ENCODE data around the gene TYMS.

TYMS gene

DNA sequence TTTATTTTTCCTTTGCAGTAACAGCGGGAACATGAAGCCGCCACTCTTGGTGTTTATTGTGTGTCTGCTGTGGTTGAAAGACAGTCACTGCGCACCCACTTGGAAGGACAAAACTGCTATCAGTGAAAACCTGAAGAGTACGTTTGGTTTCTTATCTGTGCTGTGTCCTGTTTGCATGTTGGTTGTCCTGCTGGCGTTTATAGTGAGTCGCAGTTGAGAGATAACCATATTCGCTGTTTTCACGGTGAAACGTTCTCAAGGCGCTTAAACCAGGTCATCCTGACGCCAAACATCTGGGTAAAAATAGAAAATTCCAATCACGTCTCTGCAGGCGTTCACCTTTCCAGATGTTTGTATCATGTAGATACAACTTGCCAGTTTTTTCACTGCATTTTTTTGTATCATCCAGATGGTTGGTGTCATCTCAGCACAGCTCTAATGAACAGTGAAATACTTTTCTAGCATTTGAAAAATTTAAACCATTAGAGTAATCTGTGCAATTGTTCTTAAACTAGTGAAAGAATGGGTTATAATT is 39.4 kb upstream of the TYMS start:
- no peaks in the 10 kb centered on the region for H3K36me3 ChIP-seq (ENCODE audit: insufficient read depth)
- H3K27ac ChIP-seq: no peak overlapping the region
- no peaks in the 10 kb centered on the region for H3K27me3 ChIP-seq (ENCODE audit: insufficient read depth, low read depth)
- H3K4me2 ChIP-seq: no peak overlapping the region
- no peak overlapping the region for H3K4me3 ChIP-seq (IDR thresholded peaks at IDR 0.05; ENCODE audit: insufficient read depth, low read depth, low read length)
- H3K79me2 ChIP-seq (ENCODE audit: insufficient read depth, low read depth): no peaks in the 10 kb centered on the region
- peaks cover 4% of the 10 kb centered on the region for H3K4me1 ChIP-seq (ENCODE audit: low read depth, poor library complexity, severe bottlenecking)
- no peak overlapping the region for H3K9ac ChIP-seq
- no peak overlapping the region for H2AFZ ChIP-seq (ENCODE audit: low read depth)
- TF ChIP-seq, protein P1, sequence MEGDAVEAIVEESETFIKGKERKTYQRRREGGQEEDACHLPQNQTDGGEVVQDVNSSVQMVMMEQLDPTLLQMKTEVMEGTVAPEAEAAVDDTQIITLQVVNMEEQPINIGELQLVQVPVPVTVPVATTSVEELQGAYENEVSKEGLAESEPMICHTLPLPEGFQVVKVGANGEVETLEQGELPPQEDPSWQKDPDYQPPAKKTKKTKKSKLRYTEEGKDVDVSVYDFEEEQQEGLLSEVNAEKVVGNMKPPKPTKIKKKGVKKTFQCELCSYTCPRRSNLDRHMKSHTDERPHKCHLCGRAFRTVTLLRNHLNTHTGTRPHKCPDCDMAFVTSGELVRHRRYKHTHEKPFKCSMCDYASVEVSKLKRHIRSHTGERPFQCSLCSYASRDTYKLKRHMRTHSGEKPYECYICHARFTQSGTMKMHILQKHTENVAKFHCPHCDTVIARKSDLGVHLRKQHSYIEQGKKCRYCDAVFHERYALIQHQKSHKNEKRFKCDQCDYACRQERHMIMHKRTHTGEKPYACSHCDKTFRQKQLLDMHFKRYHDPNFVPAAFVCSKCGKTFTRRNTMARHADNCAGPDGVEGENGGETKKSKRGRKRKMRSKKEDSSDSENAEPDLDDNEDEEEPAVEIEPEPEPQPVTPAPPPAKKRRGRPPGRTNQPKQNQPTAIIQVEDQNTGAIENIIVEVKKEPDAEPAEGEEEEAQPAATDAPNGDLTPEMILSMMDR (conservative IDR thresholded peaks at IDR 0.05; ENCODE audit: low read depth, low read length): no peak
- no peaks in the 10 kb centered on the region for H4K20me1 ChIP-seq (ENCODE audit: insufficient read depth)

DNA sequence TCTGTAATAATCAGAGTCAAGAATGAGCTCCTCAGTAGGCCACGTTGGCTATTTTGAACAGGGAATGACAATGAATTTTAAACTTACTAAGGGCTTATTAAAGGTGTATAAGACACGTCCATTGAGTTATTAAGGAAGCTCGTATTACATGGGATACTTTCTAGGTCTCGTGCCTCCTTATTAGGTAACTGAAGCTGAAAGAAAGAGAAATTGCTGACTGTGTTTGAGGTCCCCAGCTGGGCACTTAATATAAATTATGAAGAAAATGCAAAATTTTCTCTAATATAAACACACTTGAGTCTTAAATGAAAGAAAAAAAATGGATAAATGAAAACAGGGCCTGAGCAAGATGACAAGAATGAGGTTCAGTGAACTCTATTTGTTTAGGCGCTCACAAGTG is 38.8 kb upstream of the TYMS start:
- no peak overlapping the region for H3K9ac ChIP-seq
- TF ChIP-seq, protein P1 (conservative IDR thresholded peaks at IDR 0.05; ENCODE audit: low read depth, low read length): no peak
- no peak overlapping the region for H3K4me3 ChIP-seq (IDR thresholded peaks at IDR 0.05; ENCODE audit: insufficient read depth, low read depth, low read length)
- no peaks in the 10 kb centered on the region for H3K79me2 ChIP-seq (ENCODE audit: insufficient read depth, low read depth)
- H3K4me1 ChIP-seq (ENCODE audit: low read depth, poor library complexity, severe bottlenecking): peaks cover 4% of the 10 kb centered on the region
- no peaks in the 10 kb centered on the region for H3K27me3 ChIP-seq (ENCODE audit: insufficient read depth, low read depth)
- H3K36me3 ChIP-seq (ENCODE audit: insufficient read depth): no peaks in the 10 kb centered on the region
- H2AFZ ChIP-seq (ENCODE audit: low read depth): no peak overlapping the region
- no peak overlapping the region for H3K4me2 ChIP-seq
- no peak overlapping the region for H3K27ac ChIP-seq
- no peaks in the 10 kb centered on the region for H4K20me1 ChIP-seq (ENCODE audit: insufficient read depth)

DNA sequence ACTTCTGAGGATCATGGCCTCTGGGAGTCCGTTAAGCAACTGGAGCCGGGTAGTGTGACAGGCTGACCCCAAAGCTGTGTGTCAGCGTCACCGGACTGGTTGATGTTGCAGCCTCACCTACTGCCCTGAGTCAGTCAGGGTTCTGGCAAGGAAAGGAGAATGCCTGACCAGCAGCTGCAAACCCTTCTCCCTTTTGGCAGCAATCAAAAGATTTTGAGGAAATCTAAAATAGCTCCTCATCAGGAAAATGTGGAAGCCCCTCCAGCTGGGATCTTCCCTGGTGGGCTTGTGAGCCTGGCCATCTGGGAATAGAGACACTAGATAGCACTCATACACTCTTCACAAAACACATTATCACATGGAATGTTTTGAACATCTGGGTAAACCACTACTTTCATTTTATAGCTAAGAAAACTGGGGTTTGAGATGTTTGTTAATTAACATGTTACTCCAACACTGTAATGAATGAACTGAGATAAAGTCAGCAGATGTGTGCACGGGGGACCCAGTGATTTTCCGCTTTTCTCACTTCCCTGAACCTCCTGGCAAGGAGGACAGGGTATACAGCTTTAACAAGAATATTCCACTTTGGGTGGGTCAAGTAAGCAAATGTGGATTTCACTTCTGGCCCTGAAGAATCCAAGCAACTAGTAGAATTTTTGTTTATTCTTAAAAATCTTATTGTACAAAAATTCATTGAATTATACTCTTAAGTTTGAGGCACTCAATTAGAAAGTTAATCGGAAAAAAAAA is 36.0 kb upstream of the TYMS start:
- Histone ChIP-seq H3K27ac (no peak overlapping the region), H3K4me3 (IDR thresholded peaks at IDR 0.05; ENCODE audit: insufficient read depth, low read depth, low read length) (no peak overlapping the region), H3K36me3 (ENCODE audit: insufficient read depth) (no peaks in the 10 kb centered on the region), H2AFZ (ENCODE audit: low read depth) (no peak overlapping the region), H4K20me1 (ENCODE audit: insufficient read depth) (no peaks in the 10 kb centered on the region), H3K27me3 (ENCODE audit: insufficient read depth, low read depth) (no peaks in the 10 kb centered on the region), H3K4me2 (no peak overlapping the region), H3K79me2 (ENCODE audit: insufficient read depth, low read depth) (no peaks in the 10 kb centered on the region), H3K4me1 (ENCODE audit: low read depth, poor library complexity, severe bottlenecking) (peaks cover 6% of the 10 kb centered on the region), H3K9ac (no peak overlapping the region)
- TF ChIP-seq, protein P1 (conservative IDR thresholded peaks at IDR 0.05; ENCODE audit: low read depth, low read length): no peak

DNA sequence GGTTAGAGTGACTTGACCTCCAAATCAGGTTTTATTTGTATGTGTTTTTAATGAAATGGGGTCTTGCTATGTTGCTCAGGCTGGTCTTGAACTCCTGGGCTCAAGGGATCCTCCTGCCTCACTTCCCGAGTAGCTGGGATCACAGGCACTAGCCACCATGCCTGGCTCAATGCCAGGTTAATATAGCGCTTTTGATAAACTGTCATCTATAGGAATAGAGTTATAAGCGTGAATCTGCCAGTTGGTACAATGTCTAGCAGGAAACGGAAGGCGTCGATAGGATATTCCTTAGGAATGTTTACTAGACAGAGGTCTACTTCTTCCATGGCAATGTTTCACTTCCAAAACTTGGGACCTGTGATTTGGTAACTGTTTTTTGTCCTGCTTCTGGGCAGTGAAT is 35.2 kb upstream of the TYMS start:
- no peak overlapping the region for H3K27ac ChIP-seq
- H3K9ac ChIP-seq: no peak overlapping the region
- H3K4me1 ChIP-seq (ENCODE audit: low read depth, poor library complexity, severe bottlenecking): peaks cover 6% of the 10 kb centered on the region
- no peaks in the 10 kb centered on the region for H3K36me3 ChIP-seq (ENCODE audit: insufficient read depth)
- no peak overlapping the region for H3K4me3 ChIP-seq (IDR thresholded peaks at IDR 0.05; ENCODE audit: insufficient read depth, low read depth, low read length)
- no peak overlapping the region for H2AFZ ChIP-seq (ENCODE audit: low read depth)
- no peaks in the 10 kb centered on the region for H3K79me2 ChIP-seq (ENCODE audit: insufficient read depth, low read depth)
- H4K20me1 ChIP-seq (ENCODE audit: insufficient read depth): no peaks in the 10 kb centered on the region
- no peaks in the 10 kb centered on the region for H3K27me3 ChIP-seq (ENCODE audit: insufficient read depth, low read depth)
- no peak overlapping the region for H3K4me2 ChIP-seq
- TF ChIP-seq, protein P1 (conservative IDR thresholded peaks at IDR 0.05; ENCODE audit: low read depth, low read length): no peak
